Spleen (tissue), 11 donors: ENCODE measurements around the gene RHBDL1. TPM values are rescaled to one million over a fixed set of nuclear protein-coding genes. Genes with fewer than 3 reads are reported as not detected.

ENCODE experiments used
- DNase-seq: peaks from one replicate; pipeline ENCODE4 v3.0.0-alpha.2; 2020
- H3K27ac ChIP-seq, 8 donors: fragments of 200-600 bp; sonication (generic) in 7 of 8; 1 replicate in 4 of 8; 2 replicates in 4 of 8; pipeline versions ENCODE4 v1.5.0 to v1.8.0; 2016 to 2021; ENCODE audit warnings: inconsistent platforms in 4 of 8, mild to moderate bottlenecking in 4 of 8, moderate library complexity in 1 of 8
- H3K27me3 ChIP-seq, 7 donors: fragments of 200-600 bp; sonication (generic) in 6 of 7; replicated peaks in 1 of 7; 1 replicate in 4 of 7; 2 replicates in 3 of 7; pipeline versions ENCODE4 v1.5.0 to v1.8.0; 2016 to 2021; ENCODE audit warnings: inconsistent platforms in 3 of 7, mild to moderate bottlenecking in 1 of 7
- H3K36me3 ChIP-seq, 6 donors: fragments of 200-600 bp; sonication (generic) in 5 of 6; 1 replicate in 4 of 6; 2 replicates in 2 of 6; pipeline versions ENCODE4 v1.5.0 to v1.8.0; 2016 to 2021; ENCODE audit warnings: inconsistent platforms in 2 of 6
- H3K4me1 ChIP-seq, 6 donors: fragments of 200-600 bp; sonication (generic) in 5 of 6; 1 replicate in 3 of 6; 2 replicates in 3 of 6; pipeline versions ENCODE4 v1.5.0 to v1.8.0; 2016 to 2021; ENCODE audit warnings: inconsistent platforms in 3 of 6
- H3K4me3 ChIP-seq, 8 donors: fragments of 200-600 bp; sonication (generic) in 7 of 8; 1 replicate in 4 of 8; 2 replicates in 4 of 8; pipeline versions ENCODE4 v1.5.0 to v1.8.0; 2016 to 2021; ENCODE audit warnings: inconsistent platforms in 4 of 8, mild to moderate bottlenecking in 4 of 8, moderate library complexity in 2 of 8
- H3K9me3 ChIP-seq, 8 donors: fragments of 200-600 bp; sonication (generic) in 7 of 8; 1 replicate in 4 of 8; 2 replicates in 4 of 8; pipeline versions ENCODE4 v1.5.0 to v1.8.0; 2016 to 2021; ENCODE audit warnings: inconsistent platforms in 4 of 8
- CTCF ChIP-seq, 11 experiments: fragments of 200-600 bp in 7 of 11; fragments of 450-650 bp in 4 of 11; sonication (generic) in 4 of 11; IDR thresholded peaks in 8 of 11; conservative IDR thresholded peaks in 3 of 11; 1 replicate in 7 of 11; 2 replicates in 4 of 11; pipeline versions ENCODE4 v1.4.0 to v1.8.0; 2016 to 2021; ENCODE audit warnings: antibody characterized with exemption in 11 of 11, inconsistent platforms in 4 of 11, mild to moderate bottlenecking in 1 of 11
- POLR2A ChIP-seq, 3 donors: fragments of 450-650 bp; IDR thresholded peaks; one replicate each; pipeline ENCODE4 v1.5.1; 2017; ENCODE audit warnings: antibody characterized with exemption in 3 of 3, mild to moderate bottlenecking in 1 of 3
- POLR2AphosphoS5 ChIP-seq, 3 donors: sonication (generic); formaldehyde crosslinking; IDR thresholded peaks; one replicate each; pipeline ENCODE4 v1.5.1; 2017; ENCODE audit warnings: antibody characterized with exemption in 3 of 3
- WGBS, 5 donors: extraction: QIAGEN DNeasy Blood & Tissue Kit in 3 of 5; methylation state at CpG; one replicate each; pipeline versions ENCODE4 v1.1.5 to v1.1.7; 2013 to 2018; 5-methylcytosine and 5-hydroxymethylcytosine counted together
- intact Hi-C: fragments of 100-400 bp; cut with DNase I; formaldehyde crosslinking; loops from one replicate; pipeline ENCODE4 v1.15.0; 2023; ENCODE audit warnings: low total_unique reads
- polyA plus RNA-seq, 3 donors: library from polyadenylated mRNA; stranded (reverse); fragments of 200-250 nt; gene quantifications; one replicate each; pipeline ENCODE4 v1.2.1, GENCODE V29; 2013
- total RNA-seq, 7 donors: library from RNA; depleted of rRNA in 3 of 7; stranded (reverse); fragments of >200 nt in 3 of 7; fragmentation: NEBNext Ultra II Directional in 4 of 7; extraction: Animal tissue kit (Norgen Biotek cat#: 25700) in 4 of 7; gene quantifications; one replicate each; pipeline versions ENCODE4 v1.1.0 to v1.2.1, GENCODE V29; 2016 to 2021
- donor health status: healthy with polysubstance abuse.
- donor health status: DM: no; HTN: no; CAD: no; lungs with moderate emphysema.
- donor health status: DM: no; HTN: no; CAD: no.
- donor health status: Bipolar disorder and iron deficiency.
- donor health status: healthy.
- donor health status: DM: no; HTN: no; CAD: no.
- donor health status: DM: yes; HTN: yes; CAD: no.

RHBDL1 gene
- total and polyA plus RNA-seq, 10 donors, result 0.37 to 2.0 (median 0.65) TPM

- Histone ChIP-seq H3K27ac (no peak overlapping the region), H3K4me1 (peaks cover 12 to 64% (median 42%) of the 10 kb centered on the region in 6 donors), H3K4me3 (no peak overlapping the region), H3K36me3 (peaks cover 0 to 48% (median 29%) of the 10 kb centered on the region in 6 donors), H3K27me3 (peaks cover 0 to 13% (median 0%) of the 10 kb centered on the region in 7 donors), H3K9me3 (no peaks in the 10 kb centered on the region)
- TF ChIP-seq POLR2A (IDR thresholded peaks at IDR 0.05) (no peak), POLR2AphosphoS5 (IDR thresholded peaks at IDR 0.05) (peak in 1 of 3 donors; percentile 40)
- intact Hi-C loops, result no loop called here
- WGBS, 5 donors, result 92 to 97% (median 95%) methylated on average over 5 to 67 of the region's 67 CpGs
- DNase-seq, result no peak
Measured at GRCh38 chr16:632486-633335, 42.8 kb upstream of the RHBDL1 start.

GRCh38 chr16:633336-634050 lies 42.0 kb upstream of the RHBDL1 start:
- 95 to 98% (median 96%) methylated on average over 36 to 74 of the region's 74 CpGs for WGBS, 5 donors
- DNase-seq, result peak; percentile 81
- peaks cover 0 to 40% (median 22%) of the 10 kb centered on the region in 6 donors for H3K36me3 ChIP-seq

GRCh38 chr16:634051-634670 lies 41.3 kb upstream of the RHBDL1 start:
- DNase-seq, result peak; percentile 78
- Histone ChIP-seq H3K4me3 (no peak overlapping the region), H3K36me3 (peaks cover 0 to 34% (median 17%) of the 10 kb centered on the region in 6 donors), H3K27ac (no peak overlapping the region), H3K27me3 (peaks cover 0 to 13% (median 0%) of the 10 kb centered on the region in 7 donors), H3K4me1 (peaks cover 17 to 72% (median 54%) of the 10 kb centered on the region in 6 donors), H3K9me3 (no peaks in the 10 kb centered on the region)
- TF ChIP-seq CTCF (IDR thresholded peaks at IDR 0.05 in 8 of 11, conservative IDR thresholded peaks at IDR 0.05 in 3 of 11) (no peak), POLR2A (IDR thresholded peaks at IDR 0.05) (no peak), POLR2AphosphoS5 (IDR thresholded peaks at IDR 0.05) (no peak)
- intact Hi-C loops, result no loop called here
- 88 to 94% (median 91%) methylated on average over 21 to 22 of the region's 22 CpGs for WGBS, 5 donors

More at GRCh38 chr16:633336-634050, 42.0 kb upstream of the RHBDL1 start:
- Histone ChIP-seq H3K27ac (no peak overlapping the region), H3K4me1 (peaks cover 17 to 70% (median 48%) of the 10 kb centered on the region in 6 donors), H3K9me3 (no peaks in the 10 kb centered on the region), H3K27me3 (peaks cover 0 to 13% (median 0%) of the 10 kb centered on the region in 7 donors), H3K4me3 (no peak overlapping the region)
- intact Hi-C loops, result no loop called here
- TF ChIP-seq POLR2A (IDR thresholded peaks at IDR 0.05) (no peak), POLR2AphosphoS5 (IDR thresholded peaks at IDR 0.05) (no peak), CTCF (IDR thresholded peaks at IDR 0.05 in 8 of 11, conservative IDR thresholded peaks at IDR 0.05 in 3 of 11) (no peak)

- TF ChIP-seq POLR2AphosphoS5 (IDR thresholded peaks at IDR 0.05) (no peak), POLR2A (IDR thresholded peaks at IDR 0.05) (no peak), CTCF (IDR thresholded peaks at IDR 0.05 in 8 of 11, conservative IDR thresholded peaks at IDR 0.05 in 3 of 11) (no peak)
Measured at GRCh38 chr16:634996-635395, 40.5 kb upstream of the RHBDL1 start.

More at GRCh38 chr16:634996-635395, 40.5 kb upstream of the RHBDL1 start:
- Histone ChIP-seq H3K36me3 (peaks cover 0 to 30% (median 17%) of the 10 kb centered on the region in 6 donors), H3K4me1 (peaks cover 17 to 70% (median 48%) of the 10 kb centered on the region in 6 donors), H3K27ac (peak overlapping the region in 1 of 8 donors; percentile 96), H3K9me3 (no peaks in the 10 kb centered on the region), H3K4me3 (peak overlapping the region in 7 of 8 donors; percentile 66 to 98 (median 84)), H3K27me3 (peaks cover 0 to 13% (median 0%) of the 10 kb centered on the region in 7 donors)
- DNase-seq, result peak; percentile 82
- intact Hi-C loops, result no loop called here
- 77 to 93% (median 90%) methylated on average over 6 to 7 of the region's 7 CpGs for WGBS, 5 donors
